PC-9 (cell line): ENCODE data around the gene IARS2. TPM values are rescaled to one million over a fixed set of nuclear protein-coding genes. Genes with fewer than 3 reads are reported as not detected.

Experiments used
- BruUV-seq: library from RNA; stranded (reverse); fragments of 400-500 nt; replicated peaks from 2 replicates; lab custom pipeline; 2021; lab: Mats Ljungman, UMichigan
- CTCF ChIA-PET: fragments of 300-600 bp; sonication (Branson Sonifier 250); formaldehyde crosslinking; loops from one replicate; lab custom pipeline; 2022; ENCODE audit warnings: antibody characterized with exemption; lab: Charles Lee
- POLR2A ChIA-PET: fragments of 300-600 bp; sonication (Branson Sonifier 250); formaldehyde crosslinking; loops from one replicate; lab custom pipeline; 2022; ENCODE audit warnings: antibody characterized with exemption; ENCODE audit not compliant: unreplicated experiment; lab: Charles Lee
- DNase-seq, 2 experiments: peaks; one replicate each; pipeline versions ENCODE4 v3.0.0 to v3.0.0-alpha.2; 2015 to 2022; ENCODE audit warnings: mixed read lengths in 1 of 2
- H2AFZ ChIP-seq: fragments of 200-600 bp; sonication (generic); 2 replicates; pipeline ENCODE4 v1.8.1; 2017; ENCODE audit warnings: antibody characterized with exemption
- H3F3A ChIP-seq: fragments of 200-600 bp; sonication (generic); 2 replicates; pipeline ENCODE4 v1.8.1; 2017; ENCODE audit warnings: antibody characterized with exemption, mild to moderate bottlenecking, low read depth; ENCODE audit not compliant: insufficient read depth
- H3K27ac ChIP-seq: fragments of 200-600 bp; sonication (generic); 2 replicates; pipeline ENCODE4 v1.6.1; 2016; ENCODE audit warnings: mixed run types
- H3K27me3 ChIP-seq: fragments of 200-600 bp; sonication (generic); 2 replicates; pipeline ENCODE4 v1.6.1; 2016; ENCODE audit warnings: low read depth, mixed run types; ENCODE audit not compliant: insufficient read depth
- H3K36me3 ChIP-seq: fragments of 200-600 bp; sonication (generic); 2 replicates; pipeline ENCODE4 v1.6.1; 2016; ENCODE audit warnings: low read depth, mixed run types
- H3K4me1 ChIP-seq: fragments of 200-600 bp; sonication (generic); replicated peaks from 2 replicates; pipeline ENCODE4 v1.6.1; 2016; ENCODE audit warnings: mixed run types; ENCODE audit not compliant: insufficient read depth
- H3K4me2 ChIP-seq: fragments of 200-600 bp; sonication (generic); 2 replicates; pipeline ENCODE4 v1.6.1; 2017; ENCODE audit warnings: mixed run types
- H3K4me3 ChIP-seq: fragments of 200-600 bp; sonication (generic); 2 replicates; pipeline ENCODE4 v1.6.1; 2016; ENCODE audit warnings: mixed run types
- H3K79me2 ChIP-seq: fragments of 200-600 bp; sonication (generic); 2 replicates; pipeline ENCODE4 v1.6.1; 2017; ENCODE audit warnings: low read depth, mixed run types
- H3K9me2 ChIP-seq: fragments of 200-600 bp; sonication (generic); 2 replicates; pipeline ENCODE4 v1.8.1; 2017; ENCODE audit warnings: mild to moderate bottlenecking; ENCODE audit not compliant: insufficient read depth
- H3K9me3 ChIP-seq: fragments of 200-600 bp; sonication (generic); 2 replicates; pipeline ENCODE4 v1.8.1; 2016; ENCODE audit warnings: low read depth; ENCODE audit not compliant: insufficient read depth
- H4K20me1 ChIP-seq: fragments of 200-600 bp; sonication (generic); 2 replicates; pipeline ENCODE4 v1.8.1; 2017; ENCODE audit not compliant: insufficient read depth
- CTCF ChIP-seq: fragments of 200-600 bp; sonication (generic); conservative IDR thresholded peaks from 2 replicates; pipeline ENCODE4 v1.6.1; 2017; ENCODE audit warnings: mixed run types, antibody characterized with exemption, mild to moderate bottlenecking, moderate library complexity
- EZH2 ChIP-seq: fragments of 200-600 bp; sonication (generic); IDR thresholded peaks from 2 replicates; pipeline ENCODE4 v1.8.0; 2017; ENCODE audit warnings: antibody characterized with exemption, low read depth
- intact Hi-C: fragments of 100-400 bp; cut with micrococcal nuclease; formaldehyde crosslinking; loops from one replicate; pipeline ENCODE4 v1.10.0; 2022; ENCODE audit not compliant: unreplicated experiment
- total RNA-seq: library from RNA; stranded (reverse); gene quantifications from 2 replicates; pipeline ENCODE4 v1.2.3, GENCODE V29; 2021

The IARS2 gene
- total RNA-seq, 1 experiment from 2014 or later: 155 TPM

GRCh38 chr1:220182656-220183055 lies 88.7 kb downstream of the IARS2 start:
- CTCF ChIA-PET: no interaction called here
- H3K36me3 ChIP-seq: peaks cover 12% of the 10 kb centered on the region
- no peaks in the 10 kb centered on the region for H3K27me3 ChIP-seq
- no peaks in the 10 kb centered on the region for H3K4me1 ChIP-seq
- peaks cover 5% of the 10 kb centered on the region; the same call in 1 of the 2 replicates for H4K20me1 ChIP-seq
- H3K4me3 ChIP-seq: no peak overlapping the region
- no peaks in the 10 kb centered on the region for H3K9me3 ChIP-seq
- no peak for TF ChIP-seq EZH2
- TF ChIP-seq CTCF: no peak
- peaks cover 9% of the 10 kb centered on the region; the same call in 1 of the 2 replicates for H3F3A ChIP-seq
- no peak overlapping the region for H2AFZ ChIP-seq
- no peak overlapping the region for H3K4me2 ChIP-seq
- no TSS peak for BruUV-seq
- H3K27ac ChIP-seq: no peak overlapping the region
- H3K9me2 ChIP-seq: no peaks in the 10 kb centered on the region
- POLR2A ChIA-PET: no interaction called here
- intact Hi-C loops: no loop called here
- H3K79me2 ChIP-seq: no peaks in the 10 kb centered on the region
- no peak for DNase-seq

- no peak overlapping the region for H2AFZ ChIP-seq
- intact Hi-C loops: no loop called here
These were observed 90.6 kb downstream of the IARS2 start for GRCh38 chr1:220184506-220184905.

GRCh38 chr1:220186752-220187151 lies 92.8 kb downstream of the IARS2 start:
- Histone ChIP-seq H4K20me1 (peaks cover 5% of the 10 kb centered on the region), H3K9me2 (no peaks in the 10 kb centered on the region), H3K79me2 (no peaks in the 10 kb centered on the region), H3K27me3 (no peaks in the 10 kb centered on the region), H3K4me2 (no peak overlapping the region), H3F3A (peaks cover 18% of the 10 kb centered on the region; the same call in 1 of the 2 replicates), H3K27ac (no peak overlapping the region), H3K4me3 (no peak overlapping the region), H3K4me1 (no peaks in the 10 kb centered on the region), H3K36me3 (peaks cover 21% of the 10 kb centered on the region), H2AFZ (no peak overlapping the region), H3K9me3 (no peaks in the 10 kb centered on the region)
- no peak for TF ChIP-seq CTCF
- TF ChIP-seq EZH2: no peak
- CTCF ChIA-PET: no interaction called here
- BruUV-seq: no TSS peak
- intact Hi-C loops: loop anchor here (5.0 kb wide), 1 partner anchor 906 kb away; no protein-coding TSS in a partner anchor
- POLR2A ChIA-PET: no interaction called here
- no peak for DNase-seq

More at GRCh38 chr1:220184506-220184905, 90.6 kb downstream of the IARS2 start:
- Histone ChIP-seq H3K79me2 (no peaks in the 10 kb centered on the region), H3K36me3 (peaks cover 21% of the 10 kb centered on the region), H3K4me3 (no peak overlapping the region), H3K9me2 (no peaks in the 10 kb centered on the region), H3K27me3 (no peaks in the 10 kb centered on the region), H3K4me1 (no peaks in the 10 kb centered on the region), H4K20me1 (peaks cover 5% of the 10 kb centered on the region), H3K27ac (no peak overlapping the region), H3F3A (peaks cover 9% of the 10 kb centered on the region; the same call in 1 of the 2 replicates), H3K9me3 (no peaks in the 10 kb centered on the region), H3K4me2 (no peak overlapping the region)
- CTCF ChIA-PET: no interaction called here
- POLR2A ChIA-PET: no interaction called here
- TF ChIP-seq CTCF (no peak), EZH2 (no peak)
- no peak for DNase-seq
- no TSS peak for BruUV-seq
